GM18517 (cell line): Measurements from ENCODE around the gene CST2.
"Not testable (repeated sequence)": the region's sequence is repeated elsewhere in the genome, so short reads cannot be mapped to it uniquely, and the experiment has no call there.

ENCODE experiments used
- ATAC-seq: cut with Tn5 transposase; IDR thresholded peaks from one replicate; pipeline ENCODE4 v1.9.1; 2021; ENCODE audit warnings: mild to moderate bottlenecking, moderate library complexity; ENCODE audit not compliant: unreplicated experiment

Gene CST2

GRCh38 chr20:23811559-23811958, 15.0 kb downstream of the CST2 start:
- not testable (repeated sequence) for ATAC-seq

DNA sequence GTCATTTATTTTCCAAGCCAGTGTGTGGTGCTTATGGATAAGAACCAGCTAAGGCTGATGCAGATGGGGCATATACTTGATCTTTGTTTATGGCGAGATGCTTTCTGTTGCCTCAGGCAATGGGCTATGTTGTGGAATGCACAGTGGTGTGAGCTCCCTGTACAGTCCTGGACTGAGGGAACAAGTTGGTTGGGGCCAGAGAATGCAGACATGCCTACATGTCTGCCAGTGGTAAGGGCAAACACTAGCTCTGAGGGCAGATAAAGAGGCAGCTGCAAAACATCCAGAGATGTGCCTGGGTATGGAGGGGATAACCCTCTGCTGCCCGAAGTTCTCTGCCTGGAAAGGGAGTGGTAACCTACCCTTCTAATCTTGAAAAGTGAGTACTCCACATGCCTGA, 16.2 kb downstream of the CST2 start:
- ATAC-seq, result not testable (repeated sequence)

DNA sequence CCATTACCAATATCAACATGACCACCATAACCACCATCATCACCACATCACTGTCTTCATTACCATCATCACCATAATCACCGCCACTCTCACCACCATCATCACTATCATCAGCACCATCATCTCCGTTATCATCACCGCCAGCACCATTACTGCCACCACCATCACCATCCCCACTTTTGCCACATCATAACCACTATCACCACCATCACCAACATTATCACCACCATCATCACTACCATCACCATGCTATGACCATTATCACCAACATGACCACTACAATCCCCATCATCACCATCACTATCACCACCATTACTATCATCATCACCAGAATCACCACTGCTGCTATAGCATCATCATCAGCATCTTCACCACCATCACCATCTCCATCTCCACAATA, 25.7 kb downstream of the CST2 start:
- no peak for ATAC-seq

- peak; percentile 49 for ATAC-seq
These were observed 27.2 kb downstream of the CST2 start for GRCh38 chr20:23799216-23799847.

GRCh38 chr20:23795526-23795925, 31.0 kb downstream of the CST2 start:
- ATAC-seq, result no peak

DNA sequence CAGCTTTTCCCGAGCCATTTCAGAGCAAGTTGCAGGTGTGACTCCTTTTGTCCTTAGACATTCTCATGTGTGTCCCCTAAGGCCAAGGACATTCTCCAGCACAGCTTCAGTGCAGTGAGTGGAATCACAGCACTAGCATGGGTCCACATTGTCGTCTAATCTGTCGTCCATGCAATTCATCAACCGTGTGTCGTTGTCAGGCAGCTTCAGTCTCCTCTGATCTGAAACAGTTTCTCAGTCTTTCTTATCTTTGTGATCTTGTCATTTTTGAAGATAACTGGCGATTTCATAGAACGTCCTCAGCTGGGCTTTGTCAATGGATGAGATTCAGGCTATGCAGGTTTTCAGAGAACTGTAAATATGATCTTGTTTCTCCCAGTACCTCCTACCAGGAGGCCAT, 31.7 kb downstream of the CST2 start:
- no peak for ATAC-seq

GRCh38 chr20:23794065-23794464, 32.5 kb downstream of the CST2 start:
- no peak for ATAC-seq

DNA sequence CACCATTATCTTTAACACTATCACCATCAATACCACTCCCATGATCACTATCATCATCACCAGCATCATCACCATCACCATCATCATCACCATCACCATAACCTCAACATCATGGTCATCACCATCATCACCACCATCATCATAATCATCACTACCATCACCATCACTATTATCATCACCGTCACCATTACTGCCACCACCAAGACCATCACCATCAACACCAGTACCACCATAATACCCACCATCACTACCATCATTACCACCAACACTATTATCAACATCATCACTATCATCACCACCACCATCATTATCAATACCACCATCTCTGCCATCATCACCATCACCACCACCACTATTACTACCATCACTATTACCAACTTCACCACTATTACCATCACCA, 43.1 kb downstream of the CST2 start:
- ATAC-seq, result no peak

GRCh38 chr20:23782366-23782983, 44.1 kb downstream of the CST2 start:
- no peak for ATAC-seq

DNA sequence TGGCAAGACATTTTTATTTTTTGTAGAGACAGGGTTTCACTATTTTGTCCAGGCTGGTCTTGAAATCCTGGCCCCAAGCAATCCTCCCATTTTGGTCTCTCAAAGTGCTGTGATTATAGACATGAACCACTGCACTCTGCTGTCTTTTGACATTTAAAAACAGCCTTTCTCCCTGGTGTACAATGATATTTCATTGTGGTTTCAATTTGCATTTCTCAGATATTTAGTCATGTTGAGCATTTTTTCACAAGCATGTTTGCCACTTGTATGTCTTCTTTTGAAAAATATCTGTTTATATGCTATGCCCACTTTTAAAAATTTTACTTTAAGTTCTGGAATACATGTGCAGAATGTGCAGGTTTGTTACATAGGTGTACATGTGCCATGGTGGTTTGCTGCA, 47.9 kb downstream of the CST2 start:
- not testable (repeated sequence) for ATAC-seq

GRCh38 chr20:23777380-23777779, 49.1 kb downstream of the CST2 start:
- not testable (repeated sequence) for ATAC-seq

GRCh38 chr20:23776067-23776771, 50.3 kb downstream of the CST2 start:
- ATAC-seq, result no peak

DNA sequence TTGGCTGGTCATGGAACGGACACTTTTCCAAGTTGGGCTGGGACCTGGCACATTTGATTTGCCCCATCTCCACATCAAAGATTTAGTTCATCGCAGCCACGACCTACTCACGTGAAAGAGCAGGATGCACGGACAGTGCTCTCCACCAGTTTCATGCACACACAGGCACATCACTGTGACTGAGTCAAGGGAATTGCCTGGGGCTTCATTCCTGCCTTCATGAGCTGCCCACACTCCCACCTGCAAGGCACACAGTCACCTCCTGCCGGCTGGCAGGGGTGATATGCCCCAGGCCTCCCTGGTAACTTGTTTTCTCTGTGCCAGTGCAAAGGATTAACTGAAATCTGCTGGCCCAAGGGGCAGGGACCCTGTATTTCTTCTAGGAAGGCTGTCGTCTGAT, 52.4 kb downstream of the CST2 start:
- ATAC-seq, result no peak
